ENCODE measurements around the gene FOXJ3.

GRCh38 chr1:42173961-42174735 lies 160.9 kb downstream of the FOXJ3 start:
- TF ChIP-seq EZH2phosphoT487 (IDR thresholded peaks at IDR 0.05; ENCODE audit: borderline replicate concordance, low read length) (no peak), CTCF (IDR thresholded peaks at IDR 0.05; ENCODE audit: low read depth, low read length, poor library complexity, severe bottlenecking) (no peak)

All from DOHH2 (cell line).